T-helper 1 cell treated with Interleukin-12 subunit alpha and Interleukin-12 subunit beta and Interleukin-4 antibody, amounts not matched to agents 30 ng/mL and 1 ng/mL, for 36 hours (primary cell): ENCODE measurements around the gene PALM3. TPM values are rescaled to one million over a fixed set of nuclear protein-coding genes. Genes with fewer than 3 reads are reported as not detected.
"Not testable (repeated sequence)": the region's sequence is repeated elsewhere in the genome, so short reads cannot be mapped to it uniquely, and the experiment has no call there.

Experiments used
- intact Hi-C: fragments of 100-400 bp; cut with micrococcal nuclease; formaldehyde crosslinking; loops from one replicate; pipeline ENCODE4 v1.15.1; 2024
- total RNA-seq: library from RNA; stranded (reverse); gene quantifications from 2 replicates; pipeline ENCODE4 v1.2.3, GENCODE V29; 2022

Gene PALM3
- total RNA-seq, 1 donor from 2014 or later: not detected

DNA sequence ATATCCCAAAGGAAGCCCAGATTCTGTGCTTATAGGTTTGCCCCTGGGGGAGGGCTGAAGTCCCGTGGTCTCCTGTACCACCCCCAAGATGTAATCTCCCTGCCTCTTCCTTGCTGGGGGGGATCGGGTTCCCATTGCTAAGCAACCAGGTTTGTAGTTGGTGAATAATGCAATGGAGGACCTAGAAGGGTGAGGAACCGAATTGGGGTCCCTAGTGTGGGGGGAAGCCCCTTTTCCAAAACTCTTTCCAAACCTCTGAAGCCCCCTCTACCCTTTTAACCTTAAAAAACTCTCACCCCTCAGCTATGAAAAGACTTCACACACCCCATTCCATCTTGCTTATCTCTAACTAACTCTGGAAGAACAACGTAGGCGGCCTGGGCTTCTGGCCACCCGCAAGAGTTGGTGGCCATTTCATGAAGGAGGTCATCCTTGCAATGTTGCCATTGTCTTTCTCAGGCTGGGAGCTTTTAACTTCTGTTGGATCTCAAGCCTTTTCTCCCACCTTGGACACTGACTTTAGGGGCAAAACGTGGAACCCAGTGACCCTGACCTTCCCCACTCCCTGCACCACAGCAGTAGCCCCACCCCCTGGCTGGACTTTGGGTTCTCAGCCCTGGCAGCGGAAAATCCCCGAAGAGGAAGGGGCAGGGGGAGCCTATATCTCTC is 661 bp downstream of the PALM3 start:
- intact Hi-C loops: no loop called here

DNA sequence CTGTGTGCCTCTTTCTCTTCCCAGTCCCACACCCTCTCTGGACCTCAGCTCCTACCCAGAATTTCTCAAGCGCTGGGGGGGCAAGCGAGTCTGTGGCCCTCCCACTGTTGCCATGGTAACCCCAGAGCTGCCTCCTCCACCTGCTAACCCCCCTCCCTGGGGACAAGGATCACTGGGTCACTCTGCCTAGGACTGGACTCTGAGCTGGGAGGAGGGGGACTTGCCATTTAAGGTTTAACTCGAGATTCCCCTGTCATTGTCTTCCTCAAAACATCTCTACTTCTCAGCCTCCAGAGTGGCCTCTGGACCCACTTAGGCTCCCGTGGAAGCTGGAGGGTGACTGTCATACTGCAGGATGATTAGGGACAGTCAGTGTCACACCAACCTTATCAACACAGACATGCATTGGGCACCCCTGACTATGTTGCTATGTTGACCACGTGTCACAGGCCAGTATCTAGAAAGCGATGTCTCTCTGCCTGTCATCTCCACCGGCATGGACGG is 2.2 kb downstream of the PALM3 start:
- intact Hi-C loops: no loop called here

DNA sequence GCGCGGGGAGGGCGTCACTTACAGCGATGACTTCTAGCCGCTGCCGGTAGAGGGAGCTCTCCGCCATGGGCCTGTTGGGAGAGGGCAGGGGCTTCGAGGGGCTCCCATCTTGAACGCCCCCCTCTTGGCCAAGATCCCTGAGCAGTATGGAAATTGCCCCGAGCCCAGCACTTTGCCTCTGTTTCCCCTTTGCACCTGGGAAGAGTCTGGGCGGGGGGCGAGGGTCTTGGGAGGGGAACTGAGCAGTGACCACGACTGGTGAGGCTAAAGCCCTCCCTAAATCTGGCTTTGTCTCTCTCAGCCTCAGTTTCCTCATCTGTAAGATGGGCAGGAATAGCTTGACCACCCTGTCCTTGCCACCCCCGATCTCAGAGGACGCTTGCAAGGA is 2.8 kb downstream of the PALM3 start:
- intact Hi-C loops: no loop called here

DNA sequence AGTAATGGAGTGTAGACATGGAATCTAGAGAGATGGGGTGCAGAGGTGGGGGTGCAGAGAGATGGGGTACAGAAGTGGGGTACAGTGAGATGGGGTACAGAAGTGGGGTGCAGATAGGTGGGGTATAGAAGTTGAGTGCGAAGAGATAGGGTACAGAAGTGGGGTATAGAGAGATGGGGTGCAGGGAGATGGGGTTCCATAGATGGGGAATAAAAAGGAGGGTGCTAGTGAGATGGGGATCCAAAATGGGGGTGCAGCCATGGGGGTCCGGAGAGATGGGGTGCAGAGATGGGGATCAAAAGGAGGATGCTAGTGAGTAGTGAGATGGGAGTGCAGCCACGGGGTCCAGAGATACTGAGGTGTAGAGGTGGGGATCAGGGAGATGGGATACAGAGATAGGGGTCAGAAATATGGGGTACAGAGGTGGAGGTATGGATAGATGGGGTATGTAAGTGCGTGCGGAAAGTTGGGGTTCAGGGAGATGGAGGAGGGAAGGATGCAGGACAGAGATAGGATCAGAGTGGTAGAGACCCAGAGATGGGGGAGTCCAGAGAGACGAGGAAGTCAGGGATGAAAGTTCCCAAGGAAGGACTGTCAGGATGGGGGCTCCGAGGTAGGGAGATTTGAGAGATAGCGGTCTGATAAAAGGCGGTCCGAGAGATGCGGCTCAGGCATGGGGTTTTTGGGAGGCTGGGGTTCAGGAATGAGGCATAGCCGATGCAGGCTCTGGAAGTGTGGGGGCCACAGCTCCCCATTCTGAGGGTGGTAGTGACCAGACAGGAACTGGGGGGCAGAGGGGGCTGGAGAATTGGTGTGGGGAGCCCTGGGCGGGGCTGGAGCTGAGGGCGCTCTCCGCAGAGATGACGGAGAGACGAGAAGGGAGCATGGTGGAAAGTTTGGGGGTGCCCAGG is 3.4 kb downstream of the PALM3 start:
- intact Hi-C loops: no loop called here

GRCh38 chr19:14056741-14057356 is 5.0 kb downstream of the PALM3 start:
- intact Hi-C loops: no loop called here

DNA sequence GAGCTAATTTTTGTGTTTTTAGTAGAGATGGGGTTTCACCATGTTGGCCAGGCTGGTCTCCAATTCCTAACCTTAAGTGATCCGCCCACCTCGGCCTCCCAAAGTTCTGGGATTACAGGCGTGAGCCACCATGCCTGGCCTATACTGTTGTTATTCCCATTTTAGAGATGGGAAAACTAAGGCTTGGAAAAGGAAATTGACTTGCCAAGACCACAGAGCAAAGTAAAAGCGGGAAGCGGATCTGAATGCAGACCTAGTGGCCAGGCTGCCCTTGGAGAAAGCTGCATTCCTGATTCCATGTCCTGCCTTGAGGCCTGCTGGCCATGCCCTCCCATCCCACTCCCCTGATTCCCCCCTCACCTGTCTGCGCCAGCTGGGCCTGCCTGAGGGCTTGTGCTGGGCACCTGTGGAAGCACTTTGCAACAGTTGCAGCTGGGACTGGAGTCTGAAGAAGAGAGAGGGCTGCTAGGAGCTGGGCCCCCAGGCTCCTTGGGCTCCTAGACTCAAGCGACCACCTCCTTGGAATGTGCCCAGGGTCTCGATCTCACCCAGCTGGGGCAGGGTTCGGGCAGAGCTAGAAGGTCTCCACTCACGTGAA is 5.7 kb downstream of the PALM3 start:
- intact Hi-C loops: no loop called here

- intact Hi-C loops: no loop called here
These were observed 6.5 kb downstream of the PALM3 start for GRCh38 chr19:14055396-14055795.

GRCh38 chr19:14054721-14055120 is 7.2 kb downstream of the PALM3 start:
- intact Hi-C loops: no loop called here

GRCh38 chr19:14054099-14054498 is 7.8 kb downstream of the PALM3 start:
- intact Hi-C loops: no loop called here

DNA sequence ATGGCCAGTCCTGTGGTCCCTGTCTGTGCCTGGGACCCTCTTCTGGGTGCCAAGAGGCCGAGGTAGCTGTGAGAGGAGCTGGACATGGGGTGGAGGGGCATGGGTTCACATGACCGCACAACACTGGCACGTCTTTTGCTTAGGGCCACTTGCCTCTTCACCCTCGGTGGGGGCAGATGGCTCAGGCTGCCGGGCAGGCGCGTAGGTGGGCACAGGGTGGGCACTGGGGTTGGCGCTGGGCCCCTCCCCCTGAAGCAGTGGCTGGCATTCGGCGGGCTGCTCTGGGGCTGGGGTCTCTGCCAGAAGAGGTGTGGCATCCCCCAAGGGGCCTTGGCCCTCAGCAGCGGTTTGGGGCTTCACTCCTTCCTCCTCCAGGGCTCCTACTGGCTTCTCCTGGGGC is 8.4 kb downstream of the PALM3 start:
- intact Hi-C loops: no loop called here

- intact Hi-C loops: no loop called here
These were observed 8.8 kb downstream of the PALM3 start for GRCh38 chr19:14053032-14053431.

GRCh38 chr19:14052470-14052869 is 9.4 kb downstream of the PALM3 start:
- intact Hi-C loops: no loop called here

GRCh38 chr19:14051980-14052379 is 9.9 kb downstream of the PALM3 start:
- intact Hi-C loops: no loop called here

- intact Hi-C loops: not testable (repeated sequence)
These were observed 10.9 kb downstream of the PALM3 start for GRCh38 chr19:14050961-14051360.

DNA sequence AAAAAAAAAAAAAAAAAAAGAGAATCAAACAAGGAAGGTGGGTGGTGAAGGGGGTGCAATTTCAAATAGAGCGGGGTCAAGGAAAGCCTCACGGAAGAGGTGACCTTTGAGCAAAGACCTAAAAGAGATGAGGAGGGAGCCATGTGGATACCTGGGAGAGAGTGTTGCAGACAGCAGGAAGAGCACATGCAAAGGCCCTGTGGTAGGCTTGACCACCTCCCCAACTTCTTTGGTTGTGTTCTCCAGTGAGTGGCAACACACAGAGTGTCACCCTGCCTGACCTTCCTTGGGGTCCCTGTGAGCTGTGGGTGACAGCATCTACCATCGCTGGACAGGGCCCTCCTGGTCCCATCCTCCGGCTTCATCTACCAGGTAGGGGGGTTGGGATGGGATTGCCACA is 11.4 kb downstream of the PALM3 start:
- intact Hi-C loops: no loop called here

- intact Hi-C loops: loop anchor here (1.0 to 2.0 kb wide), 4 partner anchors 27 to 168 kb away; partner anchors contain the start of genes DCAF15 and RFX1
These were observed 13.3 kb downstream of the PALM3 start for GRCh38 chr19:14048443-14049153.

DNA sequence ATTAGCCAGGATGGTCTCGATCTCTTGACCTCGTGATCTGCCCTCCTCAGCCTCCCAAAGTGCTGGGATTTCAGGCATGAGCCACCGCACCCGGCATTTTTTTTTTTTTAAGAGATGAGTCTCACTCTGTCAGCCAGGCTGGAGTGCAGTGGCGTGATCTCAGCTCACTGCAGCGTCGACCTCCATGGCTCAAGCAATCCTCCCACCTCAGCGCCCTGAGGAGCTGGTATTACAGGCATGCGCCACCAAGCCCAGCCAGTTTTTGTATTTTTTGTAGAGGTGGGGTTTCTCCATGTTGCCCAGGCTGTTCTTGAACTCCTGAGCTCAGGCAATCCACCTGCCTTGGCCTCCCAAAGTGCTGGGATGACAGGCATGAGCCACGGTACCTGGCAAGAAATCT is 14.0 kb downstream of the PALM3 start:
- intact Hi-C loops: loop anchor here (1.0 to 2.0 kb wide), 4 partner anchors 27 to 168 kb away; partner anchors contain the start of genes DCAF15 and RFX1

- intact Hi-C loops: loop anchor here (1.0 kb wide), 2 partner anchors 11 to 163 kb away; no protein-coding TSS in a partner anchor
These were observed 18.9 kb downstream of the PALM3 start for GRCh38 chr19:14042659-14043608.

DNA sequence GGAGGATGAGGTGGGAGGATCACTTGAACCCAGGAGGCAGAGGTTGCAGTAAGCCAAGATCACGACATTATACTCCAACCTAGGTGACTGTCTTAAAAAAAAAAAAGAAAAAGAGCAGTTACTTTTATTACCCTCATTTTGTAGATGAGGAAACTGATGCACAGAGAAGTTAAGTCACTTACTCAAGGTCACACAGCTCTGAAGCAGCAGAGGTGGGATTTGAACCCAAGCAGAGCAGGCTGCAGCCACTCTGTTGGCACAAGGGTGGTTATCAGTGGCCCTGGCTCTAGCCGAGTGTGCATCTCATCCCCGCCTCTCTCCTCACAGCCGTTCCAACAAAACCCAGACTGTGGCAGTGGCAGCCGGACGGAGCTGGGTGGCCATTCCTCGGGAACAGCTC is 22.7 kb downstream of the PALM3 start:
- intact Hi-C loops: no loop called here

- intact Hi-C loops: no loop called here
These were observed 26.2 kb downstream of the PALM3 start for GRCh38 chr19:14035706-14036105.
